SJSA1 (cell line): ENCODE measurements around the gene DLG2. TPM values are rescaled to one million over a fixed set of nuclear protein-coding genes. Genes with fewer than 3 reads are reported as not detected.

Experiments used
- DNase-seq, 2 experiments: peaks; one replicate each; pipeline ENCODE4 v3.0.0-alpha.2; 2015 to 2020; ENCODE audit warnings: low spot score in 2 of 2, low read depth in 1 of 2
- H3K27ac ChIP-seq: fragments of 250-450 bp; sonication (Bioruptor Pico); 2 replicates; pipeline ENCODE4 v1.5.1; 2020; ENCODE audit warnings: mild to moderate bottlenecking, moderate library complexity
- H3K27me3 ChIP-seq: fragments of 250-450 bp; sonication (Bioruptor Pico); replicated peaks from 2 replicates; pipeline ENCODE4 v1.5.1; 2020; ENCODE audit warnings: mild to moderate bottlenecking, moderate library complexity
- H3K36me3 ChIP-seq: fragments of 250-450 bp; sonication (Bioruptor Pico); 2 replicates; pipeline ENCODE4 v1.5.1; 2020; ENCODE audit warnings: mild to moderate bottlenecking
- H3K4me1 ChIP-seq: fragments of 250-450 bp; sonication (Bioruptor Pico); replicated peaks from 2 replicates; pipeline ENCODE4 v1.6.1; 2021; ENCODE audit warnings: mild to moderate bottlenecking
- H3K4me3 ChIP-seq: fragments of 250-450 bp; sonication (Bioruptor Pico); 2 replicates; pipeline ENCODE4 v1.5.1; 2020; ENCODE audit warnings: mild to moderate bottlenecking
- H3K9me3 ChIP-seq: fragments of 250-450 bp; sonication (Bioruptor Pico); replicated peaks from 2 replicates; pipeline ENCODE4 v1.5.1; 2020; ENCODE audit warnings: mild to moderate bottlenecking
- total RNA-seq: library from RNA; depleted of rRNA; stranded (reverse); fragments of >200 nt; shearing (Covaris generic); gene quantifications from 2 replicates; pipeline ENCODE4 v1.2.3, GENCODE V29; 2014

The DLG2 gene
- total RNA-seq, 1 experiment from 2014 or later: 0.13 TPM

DNA sequence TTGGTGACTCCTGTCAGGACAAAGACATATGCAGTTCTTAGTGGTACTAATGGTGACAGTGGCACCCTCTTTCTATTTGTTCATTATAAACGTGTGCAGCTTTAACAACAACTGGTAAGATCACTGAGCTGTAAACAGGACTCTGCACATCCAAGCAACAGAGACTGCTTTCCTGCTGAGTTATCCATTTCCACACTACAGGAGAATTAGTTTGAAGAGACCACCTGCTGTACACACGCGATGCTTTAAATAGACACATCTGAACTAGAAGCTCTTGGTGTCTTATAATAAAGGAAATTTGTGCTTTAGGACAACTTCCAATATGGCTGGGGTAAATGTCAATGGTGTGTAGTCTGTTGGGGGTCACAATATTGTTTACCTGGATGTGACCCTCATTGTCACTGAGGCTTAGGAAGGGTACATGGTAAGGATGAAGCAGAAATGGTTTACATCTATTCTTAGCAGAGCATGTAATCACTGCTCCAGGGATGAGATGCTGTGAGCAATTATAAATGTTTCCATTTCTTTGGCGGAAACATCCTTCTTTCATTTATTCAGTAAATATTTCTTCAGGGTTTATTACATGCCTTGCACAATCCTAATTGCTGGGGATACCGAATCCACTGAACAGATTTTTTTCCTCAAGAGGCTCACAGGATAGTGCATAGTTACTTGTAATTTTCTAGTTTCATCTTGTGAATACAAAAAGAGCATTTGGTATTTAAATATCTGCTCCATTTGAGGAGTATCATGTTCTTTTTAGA is 1987.0 kb downstream of the DLG2 start:
- H3K4me3 ChIP-seq: no peak overlapping the region
- H3K27me3 ChIP-seq: no peaks in the 10 kb centered on the region
- H3K9me3 ChIP-seq: no peaks in the 10 kb centered on the region
- H3K4me1 ChIP-seq: no peaks in the 10 kb centered on the region
- no peak for DNase-seq
- no peaks in the 10 kb centered on the region for H3K36me3 ChIP-seq
- no peak overlapping the region for H3K27ac ChIP-seq

DNA sequence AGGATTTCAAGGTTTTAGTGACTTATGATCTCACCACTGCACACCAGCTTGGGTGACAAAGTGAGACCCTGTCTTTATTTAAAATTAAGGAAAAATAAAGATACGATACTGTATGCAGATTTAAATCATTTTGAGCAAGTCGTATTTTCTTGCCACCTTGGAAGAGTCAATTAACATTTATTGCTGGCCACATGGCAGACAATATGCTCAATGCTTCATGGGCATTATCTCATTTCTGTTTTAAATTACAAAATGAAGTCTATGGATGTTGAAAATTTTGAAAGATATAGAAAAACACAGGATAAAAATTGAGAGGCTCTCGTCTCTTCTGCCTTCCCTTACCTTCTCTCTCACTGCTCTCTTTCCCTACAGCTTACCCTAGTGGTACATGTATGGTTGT is 1992.0 kb downstream of the DLG2 start:
- Histone ChIP-seq H3K27me3 (no peaks in the 10 kb centered on the region), H3K36me3 (no peaks in the 10 kb centered on the region), H3K4me3 (no peak overlapping the region), H3K27ac (no peak overlapping the region), H3K9me3 (no peaks in the 10 kb centered on the region), H3K4me1 (no peaks in the 10 kb centered on the region)
- no peak for DNase-seq

DNA sequence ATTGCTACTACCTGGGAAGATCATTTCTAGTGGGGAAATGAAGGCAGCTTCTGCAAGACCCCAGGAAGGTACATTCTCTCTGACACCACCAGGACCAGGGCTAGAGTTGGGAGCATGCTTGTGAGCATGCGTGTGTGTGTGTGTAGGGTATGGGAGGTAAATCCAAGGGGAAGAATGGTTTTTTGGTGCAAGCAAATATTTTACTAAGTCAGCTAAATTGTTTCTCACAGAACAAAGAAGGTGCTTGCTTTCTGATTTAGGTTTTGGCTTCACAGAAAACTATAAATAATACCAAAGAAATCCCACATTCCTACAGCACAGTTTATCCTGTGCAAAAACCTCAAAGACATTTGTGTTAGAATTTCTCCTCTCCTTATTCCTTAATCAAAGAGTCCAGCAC is 1996.9 kb downstream of the DLG2 start:
- Histone ChIP-seq H3K4me1 (no peaks in the 10 kb centered on the region), H3K27me3 (no peaks in the 10 kb centered on the region), H3K36me3 (no peaks in the 10 kb centered on the region), H3K4me3 (no peak overlapping the region), H3K9me3 (no peaks in the 10 kb centered on the region), H3K27ac (no peak overlapping the region)
- DNase-seq: no peak

DNA sequence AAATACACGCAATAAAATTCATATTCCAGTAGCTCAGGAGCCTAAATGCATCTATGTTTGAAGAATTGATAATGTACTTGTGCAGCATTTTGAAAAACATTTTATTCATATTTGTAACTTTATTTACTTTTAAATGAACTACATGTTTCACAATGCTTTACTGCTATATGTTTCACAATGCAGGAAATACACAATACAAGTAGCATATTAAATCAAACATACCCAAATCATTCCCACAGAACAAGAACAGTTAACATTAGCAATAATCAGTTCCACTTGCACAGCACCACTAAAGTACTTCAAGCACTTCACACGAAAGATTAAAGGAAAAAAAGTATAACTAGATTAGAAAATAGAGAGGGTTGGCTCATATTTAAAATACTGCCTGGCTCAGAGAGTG is 1997.4 kb downstream of the DLG2 start:
- H3K4me1 ChIP-seq: no peaks in the 10 kb centered on the region
- no peaks in the 10 kb centered on the region for H3K27me3 ChIP-seq
- no peaks in the 10 kb centered on the region for H3K9me3 ChIP-seq
- no peaks in the 10 kb centered on the region for H3K36me3 ChIP-seq
- no peak overlapping the region for H3K4me3 ChIP-seq
- DNase-seq: no peak
- no peak overlapping the region for H3K27ac ChIP-seq

DNA sequence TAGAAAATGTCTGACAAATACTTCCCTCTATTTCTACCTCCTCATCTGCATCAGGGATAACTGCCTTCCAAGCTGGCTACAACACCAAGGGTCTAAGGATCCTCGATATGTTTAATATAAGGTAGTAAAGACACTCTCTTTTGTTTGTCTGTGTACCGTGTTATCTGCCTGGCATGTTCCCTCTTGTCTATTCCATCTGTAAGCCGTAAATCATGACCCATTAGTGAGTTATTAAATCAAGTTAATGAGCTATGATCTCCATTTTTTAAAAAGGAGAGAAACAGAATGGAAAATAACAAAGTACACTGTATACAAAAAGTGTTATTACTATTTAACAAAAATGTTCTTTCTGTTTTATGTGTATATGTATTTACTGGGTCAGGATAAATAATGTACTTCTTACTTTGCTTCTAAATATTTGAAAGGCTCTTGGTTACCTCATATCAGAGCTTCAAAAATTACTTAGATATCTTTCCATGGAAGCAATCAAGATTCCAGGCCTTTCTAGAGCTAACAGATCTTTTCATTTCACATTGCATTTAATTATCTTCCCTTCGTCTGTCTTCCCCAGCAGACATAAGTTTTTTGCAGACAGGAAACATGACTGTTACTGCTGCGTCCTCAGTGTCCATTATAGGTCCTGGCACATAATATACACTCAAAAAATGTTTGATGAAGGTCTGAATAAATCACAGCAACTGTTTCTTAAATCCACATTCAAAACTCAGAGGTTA is 1998.4 kb downstream of the DLG2 start:
- H3K4me3 ChIP-seq: no peak overlapping the region
- no peaks in the 10 kb centered on the region for H3K4me1 ChIP-seq
- H3K27ac ChIP-seq: no peak overlapping the region
- no peaks in the 10 kb centered on the region for H3K9me3 ChIP-seq
- H3K36me3 ChIP-seq: no peaks in the 10 kb centered on the region
- H3K27me3 ChIP-seq: no peaks in the 10 kb centered on the region
- no peak for DNase-seq

DNA sequence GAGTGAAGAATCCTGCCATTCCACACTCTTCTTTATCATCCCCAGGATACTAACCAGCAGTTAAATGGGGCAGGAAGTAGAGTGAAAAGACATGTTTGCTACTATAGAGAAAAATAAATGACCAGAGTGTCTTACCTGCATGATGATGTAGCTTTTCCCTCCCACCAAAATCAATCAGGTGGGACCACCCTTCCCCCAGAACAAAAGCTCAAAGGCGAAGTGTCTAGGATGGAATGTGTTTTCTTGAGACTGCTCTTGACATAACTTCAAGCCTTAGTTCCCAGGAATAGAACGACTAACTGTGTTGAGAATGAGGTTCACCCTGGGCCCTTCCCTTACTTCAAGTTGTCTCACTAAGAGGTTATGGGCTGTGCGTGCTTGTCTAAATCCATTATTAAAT is 2001.8 kb downstream of the DLG2 start:
- Histone ChIP-seq H3K27me3 (no peaks in the 10 kb centered on the region), H3K36me3 (no peaks in the 10 kb centered on the region), H3K4me1 (no peaks in the 10 kb centered on the region), H3K4me3 (no peak overlapping the region), H3K27ac (no peak overlapping the region), H3K9me3 (no peaks in the 10 kb centered on the region)
- DNase-seq: no peak

DNA sequence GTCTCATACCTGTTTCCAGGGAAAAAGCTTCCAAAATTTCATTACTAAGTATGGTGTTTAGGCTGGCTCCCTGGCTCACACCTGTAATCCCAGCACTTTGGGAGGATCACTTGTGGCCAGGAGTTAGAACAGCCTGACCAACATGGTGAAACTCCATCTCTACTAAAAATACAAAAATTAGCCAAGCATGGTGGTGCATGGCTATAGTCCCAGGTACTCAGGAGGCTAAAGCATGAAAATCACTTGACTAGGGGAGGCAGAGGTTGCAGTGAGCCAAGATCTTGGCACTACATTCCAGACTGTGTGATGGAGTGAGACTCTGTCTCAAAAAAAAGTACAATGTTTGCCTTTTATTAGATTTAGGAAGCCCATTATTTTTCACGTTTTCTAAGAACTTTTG is 2009.5 kb downstream of the DLG2 start:
- no peaks in the 10 kb centered on the region for H3K4me1 ChIP-seq
- no peak overlapping the region for H3K27ac ChIP-seq
- no peaks in the 10 kb centered on the region for H3K9me3 ChIP-seq
- no peaks in the 10 kb centered on the region for H3K27me3 ChIP-seq
- no peaks in the 10 kb centered on the region for H3K36me3 ChIP-seq
- no peak overlapping the region for H3K4me3 ChIP-seq
- DNase-seq: no peak

DNA sequence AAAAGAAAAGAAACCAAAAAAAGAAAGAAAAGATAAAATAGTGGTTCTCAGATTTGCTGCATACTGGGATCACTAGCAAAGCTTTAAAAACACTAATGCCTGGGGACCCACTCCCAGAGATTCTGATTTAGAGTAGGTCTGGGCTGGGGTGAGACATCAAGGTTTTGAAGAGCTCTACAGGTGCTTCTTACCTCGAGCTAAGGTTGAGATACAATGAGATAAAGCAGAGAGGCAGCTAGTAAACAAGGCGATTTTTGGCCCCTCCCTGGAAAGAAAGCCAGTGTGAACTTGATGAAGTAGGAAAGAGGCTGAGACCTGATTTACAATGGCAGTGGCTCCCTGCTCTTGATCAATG is 2013.4 kb downstream of the DLG2 start:
- no peaks in the 10 kb centered on the region for H3K9me3 ChIP-seq
- no peak for DNase-seq

DNA sequence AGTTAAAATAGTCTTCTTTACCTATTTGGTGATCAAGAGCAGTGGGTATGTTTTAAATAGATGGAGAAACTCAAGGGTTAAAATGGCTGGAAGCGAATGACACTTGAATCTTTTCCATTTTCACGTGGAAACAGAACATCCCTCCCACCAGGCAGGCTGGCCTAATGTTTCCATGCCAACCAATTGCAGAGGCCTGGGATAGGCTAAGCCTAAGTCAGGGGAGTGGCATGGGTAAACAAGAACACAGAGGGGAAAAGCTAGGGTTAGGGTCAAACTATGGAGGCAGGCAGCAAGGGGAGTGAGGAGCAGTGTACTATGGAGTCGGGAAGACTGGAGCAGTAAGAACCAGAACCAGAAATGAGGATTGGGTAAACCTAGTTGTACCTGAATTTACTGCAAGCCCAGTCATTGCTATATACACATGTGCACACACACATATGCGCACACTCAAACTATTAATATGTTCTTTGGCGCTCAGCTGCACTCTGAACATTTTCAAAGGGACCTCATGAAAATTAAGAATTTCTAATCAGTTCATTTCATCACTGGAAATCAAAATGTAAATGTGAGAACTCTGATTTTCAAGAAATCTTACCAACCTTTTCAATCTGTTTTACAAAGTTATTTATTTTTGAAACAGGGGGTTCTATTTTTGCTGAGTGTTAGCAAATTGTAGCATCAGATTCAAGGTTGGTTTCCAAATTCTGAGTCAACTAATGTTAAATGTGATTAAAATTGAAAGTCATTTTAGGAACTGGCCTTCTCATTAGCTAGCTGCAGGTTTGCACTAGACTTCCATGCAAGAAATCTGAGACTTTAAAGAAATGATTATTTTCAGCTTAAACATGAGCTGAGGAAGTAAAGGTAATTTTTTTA is 2014.0 kb downstream of the DLG2 start:
- Histone ChIP-seq H3K27ac (no peak overlapping the region), H3K9me3 (no peaks in the 10 kb centered on the region), H3K4me3 (no peak overlapping the region), H3K4me1 (no peaks in the 10 kb centered on the region), H3K27me3 (no peaks in the 10 kb centered on the region), H3K36me3 (no peaks in the 10 kb centered on the region)
- DNase-seq: no peak

More for the DNA sequence above, 2013.4 kb downstream of the DLG2 start:
- Histone ChIP-seq H3K4me3 (no peak overlapping the region), H3K36me3 (no peaks in the 10 kb centered on the region), H3K27ac (no peak overlapping the region), H3K27me3 (no peaks in the 10 kb centered on the region), H3K4me1 (no peaks in the 10 kb centered on the region)

DNA sequence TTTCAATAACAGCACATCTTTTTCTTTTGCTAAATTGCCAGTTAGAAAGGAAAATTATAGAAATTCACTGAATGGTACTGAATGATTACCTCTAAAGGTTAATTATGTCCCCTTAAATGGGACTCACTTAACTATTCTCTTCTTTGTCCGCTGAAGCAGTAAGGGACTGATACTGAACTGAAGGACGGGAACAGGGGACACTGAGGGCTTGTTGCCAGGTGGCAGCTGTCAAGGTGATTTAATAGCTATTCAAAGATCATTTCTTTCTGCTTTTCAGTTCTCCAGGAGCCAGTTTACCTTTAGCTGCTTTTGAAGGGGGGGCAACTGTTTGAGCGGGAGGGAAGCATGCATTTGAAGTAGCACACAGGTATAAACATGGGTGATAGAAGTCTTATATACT is 2015.5 kb downstream of the DLG2 start:
- H3K27me3 ChIP-seq: no peaks in the 10 kb centered on the region
- H3K27ac ChIP-seq: no peak overlapping the region
- H3K36me3 ChIP-seq: no peaks in the 10 kb centered on the region
- DNase-seq: no peak
- H3K4me3 ChIP-seq: no peak overlapping the region
- no peaks in the 10 kb centered on the region for H3K4me1 ChIP-seq
- H3K9me3 ChIP-seq: no peaks in the 10 kb centered on the region

DNA sequence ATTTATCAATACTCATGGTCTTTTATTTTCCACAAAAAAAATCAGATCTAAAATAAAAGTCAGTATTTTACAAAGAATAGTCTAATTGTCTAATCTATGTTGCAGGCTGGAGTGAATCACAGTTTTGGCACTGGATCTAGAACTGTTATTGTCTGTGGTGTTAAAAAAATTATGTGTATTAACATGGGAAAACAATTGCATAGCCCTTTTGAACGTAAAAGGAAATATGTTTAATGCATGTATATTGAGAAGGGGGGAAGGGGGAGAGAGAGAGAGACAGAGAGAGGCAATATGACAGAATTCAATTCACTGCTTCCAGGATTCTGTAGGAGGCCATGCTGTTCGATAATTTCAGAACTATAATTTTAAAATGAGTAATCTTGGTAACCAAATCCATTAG is 2016.1 kb downstream of the DLG2 start:
- H3K4me1 ChIP-seq: no peaks in the 10 kb centered on the region
- DNase-seq: no peak
- H3K4me3 ChIP-seq: no peak overlapping the region
- no peaks in the 10 kb centered on the region for H3K36me3 ChIP-seq
- H3K27ac ChIP-seq: no peak overlapping the region
- H3K27me3 ChIP-seq: no peaks in the 10 kb centered on the region
- H3K9me3 ChIP-seq: no peaks in the 10 kb centered on the region

DNA sequence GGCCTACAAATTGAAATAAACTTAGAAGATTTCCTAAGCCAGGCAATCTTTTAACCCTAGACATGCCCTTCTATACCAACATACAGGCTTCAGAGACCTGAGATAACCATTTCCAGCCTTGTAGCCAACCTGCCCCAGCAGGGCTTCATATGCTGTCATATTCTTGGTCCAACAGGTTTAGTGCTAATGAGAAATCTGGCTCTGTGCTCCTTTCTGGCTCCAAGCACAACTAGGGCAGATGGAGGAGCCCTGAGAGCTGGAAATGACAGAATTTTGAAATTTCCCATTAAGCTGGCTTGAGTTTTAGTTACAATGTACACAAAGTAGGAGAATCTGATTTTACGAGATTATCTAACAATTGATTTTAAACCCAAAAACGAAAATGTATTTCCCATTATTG is 2018.0 kb downstream of the DLG2 start:
- Histone ChIP-seq H3K4me1 (no peaks in the 10 kb centered on the region), H3K27ac (no peak overlapping the region), H3K36me3 (no peaks in the 10 kb centered on the region), H3K4me3 (no peak overlapping the region), H3K9me3 (no peaks in the 10 kb centered on the region), H3K27me3 (no peaks in the 10 kb centered on the region)
- DNase-seq: no peak

DNA sequence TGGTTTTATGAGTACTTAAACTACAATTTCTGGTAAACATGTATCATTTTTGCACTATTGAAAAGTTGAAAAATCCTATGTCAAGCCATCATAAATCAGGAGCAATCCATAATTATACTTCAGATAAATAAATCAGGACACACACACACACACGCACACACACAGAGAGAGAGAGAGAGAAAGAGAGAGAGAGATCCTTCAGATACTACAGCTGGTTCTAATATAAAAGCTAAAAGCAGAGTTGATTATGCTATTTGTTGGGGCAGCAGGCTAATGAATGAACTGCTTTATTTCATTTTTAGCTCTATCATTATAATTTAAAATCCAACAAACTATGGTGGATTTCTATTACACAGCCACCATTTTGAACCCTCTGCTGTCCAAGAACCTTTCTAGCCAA is 2018.6 kb downstream of the DLG2 start:
- Histone ChIP-seq H3K27me3 (no peaks in the 10 kb centered on the region), H3K36me3 (no peaks in the 10 kb centered on the region), H3K27ac (no peak overlapping the region), H3K9me3 (no peaks in the 10 kb centered on the region), H3K4me3 (no peak overlapping the region), H3K4me1 (no peaks in the 10 kb centered on the region)
- DNase-seq: no peak
